Keratinocyte (primary cell): ENCODE measurements around the gene SMR3A. TPM values are rescaled to one million over a fixed set of nuclear protein-coding genes. Genes with fewer than 3 reads are reported as not detected.

ENCODE experiments used
- DNase-seq: peaks from one replicate; pipeline ENCODE4 v3.0.0-alpha.2; 2011; ENCODE audit warnings: low read depth, missing footprints, low spot score
- FAIRE-seq: peaks from 2 replicates; lab custom pipeline; 2011; peaks lifted over from hg19 to GRCh38; lab: Jason Lieb, UNC
- H2AFZ ChIP-seq: 2 replicates; pipeline ENCODE4 v1.6.0; 2012; ENCODE audit warnings: low read length, control low read depth, inconsistent platforms; ENCODE audit not compliant: control insufficient read depth
- H3K27ac ChIP-seq: 2 replicates; pipeline ENCODE4 v1.5.1; 2011; ENCODE audit warnings: low read length; ENCODE audit not compliant: control insufficient read depth, insufficient read depth
- H3K27me3 ChIP-seq: 3 replicates; pipeline ENCODE4 v1.6.0; 2011; ENCODE audit warnings: low read length; ENCODE audit not compliant: control insufficient read depth, insufficient read depth; ENCODE audit errors: extremely low read depth
- H3K36me3 ChIP-seq, 2 experiments: 2 replicates in 1 of 2; 3 replicates in 1 of 2; pipeline ENCODE4 v1.5.1; 2011; ENCODE audit warnings: low read length in 2 of 2, mild to moderate bottlenecking in 1 of 2; ENCODE audit not compliant: control insufficient read depth in 2 of 2, insufficient read depth in 2 of 2; ENCODE audit errors: extremely low read depth in 1 of 2
- H3K4me1 ChIP-seq: 3 replicates; pipeline ENCODE4 v1.5.1; 2011; ENCODE audit warnings: low read length; ENCODE audit not compliant: control insufficient read depth, insufficient read depth; ENCODE audit errors: extremely low read depth
- H3K4me2 ChIP-seq: 3 replicates; pipeline ENCODE4 v1.6.0; 2011; ENCODE audit warnings: low read depth, low read length; ENCODE audit not compliant: control insufficient read depth, insufficient read depth; ENCODE audit errors: extremely low read depth
- H3K4me3 ChIP-seq, 3 experiments: fragments of 200-600 bp in 1 of 3; sonication (generic) in 1 of 3; 2 replicates in 2 of 3; 3 replicates in 1 of 3; pipeline ENCODE4 v1.5.1; 2011 to 2016; ENCODE audit warnings: low read length in 3 of 3, mild to moderate bottlenecking in 3 of 3, control low read depth in 2 of 3, inconsistent platforms in 1 of 3, low read depth in 1 of 3, mixed read lengths in 1 of 3, mixed run types in 1 of 3, moderate library complexity in 1 of 3; ENCODE audit not compliant: control insufficient read depth in 2 of 3, insufficient read depth in 2 of 3; ENCODE audit errors: extremely low read depth in 1 of 3
- H3K79me2 ChIP-seq: 2 replicates; pipeline ENCODE4 v1.6.0; 2012; ENCODE audit warnings: low read length; ENCODE audit not compliant: control insufficient read depth, insufficient read depth
- H3K9ac ChIP-seq: 3 replicates; pipeline ENCODE4 v1.6.0; 2011; ENCODE audit warnings: low read length; ENCODE audit not compliant: control insufficient read depth, insufficient read depth; ENCODE audit errors: extremely low read depth
- H3K9me1 ChIP-seq: 3 replicates; pipeline ENCODE4 v1.6.0; 2011; ENCODE audit warnings: low read length; ENCODE audit not compliant: control insufficient read depth, insufficient read depth; ENCODE audit errors: extremely low read depth
- H3K9me3 ChIP-seq: 2 replicates; pipeline ENCODE4 v1.5.1; 2012; ENCODE audit warnings: low read depth, low read length; ENCODE audit not compliant: control insufficient read depth
- H4K20me1 ChIP-seq: 3 replicates; pipeline ENCODE4 v1.6.0; 2011; ENCODE audit warnings: low read length; ENCODE audit not compliant: control insufficient read depth, insufficient read depth; ENCODE audit errors: extremely low read depth
- CTCF ChIP-seq, 3 experiments: IDR thresholded peaks in 1 of 3; conservative IDR thresholded peaks in 1 of 3; optimal IDR thresholded peaks in 1 of 3; 2 replicates in 2 of 3; 3 replicates in 1 of 3; pipeline versions ENCODE3 to v1.5.1; 2011; ENCODE audit warnings: low read length in 3 of 3, mild to moderate bottlenecking in 3 of 3, moderate library complexity in 2 of 3, control low read depth in 1 of 3, inconsistent platforms in 1 of 3; ENCODE audit not compliant: insufficient read depth in 2 of 3; ENCODE audit errors: extremely low read depth in 1 of 3
- EZH2 ChIP-seq: IDR thresholded peaks from one replicate; pipeline ENCODE4 v1.6.1; 2012; ENCODE audit warnings: inconsistent platforms, mild to moderate bottlenecking, low read length, moderate library complexity
- dilution Hi-C: fragments of 300-500 bp; cut with MboI; formaldehyde crosslinking; loops from one replicate; pipeline ENCODE4 v1.7.0; 2020; ENCODE audit warnings: low sequenced_read_pairs; ENCODE audit not compliant: extremely low pct_ligation_motif_present
- polyA plus RNA-seq, 5 experiments: library from polyadenylated mRNA; depleted of rRNA in 3 of 5; stranded (reverse) in 3 of 5; stranded (forward) in 1 of 5; unstranded in 1 of 5; fragments of >200 nt; gene quantifications; 1 replicate in 1 of 5; 2 replicates in 3 of 5; 3 replicates in 1 of 5; pipeline versions ENCODE4 v1.2.1 to v1.2.3, GENCODE V29; 2011 to 2012; ENCODE audit warnings: missing spikeins in 2 of 5, low read depth in 1 of 5, low replicate concordance in 1 of 5

Gene SMR3A
- polyA plus RNA-seq, 1 donor (not counting 4 experiments of a cell fraction or from before 2014, with no cell fraction given), result not detected

- no peak for FAIRE-seq
- H3K4me2 ChIP-seq, result no peak overlapping the region
- TF ChIP-seq EZH2 (no peak), CTCF (optimal IDR thresholded peaks at IDR 0.05 in 1 of 3, IDR thresholded peaks at IDR 0.05 in 1 of 3, conservative IDR thresholded peaks at IDR 0.05 in 1 of 3; ENCODE audit: extremely low read depth in 1 of 3, insufficient read depth in 2 of 3, low read length in 3 of 3) (no peak)
- H4K20me1 ChIP-seq, result no peaks in the 10 kb centered on the region
- H3K27ac ChIP-seq, result no peak overlapping the region
- no peaks in the 10 kb centered on the region for H3K9me1 ChIP-seq
- DNase-seq, result no peak
- no peaks in the 10 kb centered on the region for H3K9me3 ChIP-seq
- no peak overlapping the region for H3K4me3 ChIP-seq
- H3K79me2 ChIP-seq, result no peaks in the 10 kb centered on the region
- no peaks in the 10 kb centered on the region for H3K4me1 ChIP-seq
- no peaks in the 10 kb centered on the region for H3K36me3 ChIP-seq
- H2AFZ ChIP-seq, result no peak overlapping the region
- no peak overlapping the region for H3K9ac ChIP-seq
- H3K27me3 ChIP-seq, result no peaks in the 10 kb centered on the region
- dilution Hi-C loops, result no loop called here
These were observed 45.2 kb downstream of the SMR3A start for GRCh38 chr4:70405765-70406164.

Other genes starting within 250 kb of the SMR3A start
- not detected in 3 replicates for gene PRR27, start 206.5 kb upstream of the SMR3A start, polyA plus RNA-seq
- gene ODAM, start 165.0 kb upstream of the SMR3A start, polyA plus RNA-seq, result 0.15 TPM in 1 of 3 replicates, not detected in the others
- gene FDCSP, start 134.6 kb upstream of the SMR3A start, polyA plus RNA-seq, result not detected in 3 replicates
- gene CSN3, start 118.2 kb upstream of the SMR3A start, polyA plus RNA-seq, result not detected in 3 replicates
- not detected in 3 replicates for gene CABS1, start 25.8 kb upstream of the SMR3A start, polyA plus RNA-seq
- gene SMR3B, start 22.4 kb downstream of the SMR3A start, polyA plus RNA-seq, result not detected in 3 replicates
- gene OPRPN, start 37.2 kb downstream of the SMR3A start, polyA plus RNA-seq, result not detected in 3 replicates
- not detected in 3 replicates for gene MUC7, start 111.4 kb downstream of the SMR3A start, polyA plus RNA-seq
- not detected in 3 replicates for gene AMTN, start 157.8 kb downstream of the SMR3A start, polyA plus RNA-seq
- gene AMBN, start 231.5 kb downstream of the SMR3A start, polyA plus RNA-seq, result not detected in 3 replicates